Measurements from ENCODE around the gene ZBED3. TPM values are rescaled to one million over a fixed set of nuclear protein-coding genes. Genes with fewer than 3 reads are reported as not detected.
A peak's percentile ranks its signal among the peaks of the same experiment; 100 is the strongest.

The ZBED3 gene
- polyA plus RNA-seq, 3 donors = 1.2 to 2.9 (median 1.5) TPM

- peaks cover 28% of the 10 kb centered on the region for H3K4me1 Mint-ChIP-seq
- H3K27me3 Mint-ChIP-seq (ENCODE audit: low read depth in 3 of 3) = peaks cover 2 to 3% (median 3%) of the 10 kb centered on the region in 3 donors
- peaks cover 16 to 17% of the 10 kb centered on the region in 2 donors for H3K9me3 ChIP-seq (replicated peaks in 1 of 2; ENCODE audit: control insufficient read depth in 1 of 2, insufficient read depth in 1 of 2, low read length in 2 of 2)
- peaks cover 39% of the 10 kb centered on the region for H3K79me2 ChIP-seq (ENCODE audit: insufficient read depth, low read length)
- peak overlapping the region in 1 of 2 donors; percentile 92 for H3K27ac ChIP-seq (ENCODE audit: low read depth in 1 of 2, low read length in 2 of 2)
- peak overlapping the region in 1 of 3 experiments; percentile 90 for H3K4me3 ChIP-seq (replicated peaks in 1 of 3; ENCODE audit: low read depth in 2 of 3, low read length in 3 of 3)
- intact Hi-C loops (cut with micrococcal nuclease) = loop anchor here in 1 of 2 donors (10.0 kb wide), 1 partner anchor 165 kb away; no protein-coding TSS in a partner anchor
- H3K36me3 ChIP-seq (replicated peaks in 1 of 2; ENCODE audit: control insufficient read depth in 1 of 2, insufficient read depth in 2 of 2, low read length in 2 of 2) = peaks cover 0 to 3% of the 10 kb centered on the region in 2 donors
- H2AFZ ChIP-seq (ENCODE audit: insufficient read depth, low read depth, low read length, poor library complexity, severe bottlenecking) = peak overlapping the region; percentile 93
- no peak overlapping the region for H3K9ac ChIP-seq (ENCODE audit: insufficient read depth, low read length, poor library complexity, severe bottlenecking)
- no peak for DNase-seq
- peak overlapping the region; percentile 74 for H3K4me2 ChIP-seq (replicated peaks; ENCODE audit: extremely low read depth, low read length, poor library complexity, severe bottlenecking)
- 25% methylated on average over 1 of the region's 2 CpGs for WGBS (ENCODE audit: insufficient coverage)
- H3K27ac Mint-ChIP-seq = no peak overlapping the region
- H3K27me3 ChIP-seq (ENCODE audit: control insufficient read depth in 2 of 2, insufficient read depth in 2 of 2, low read length in 2 of 2) = no peaks in the 10 kb centered on the region
- H3K9me3 Mint-ChIP-seq = peaks cover 16 to 28% (median 22%) of the 10 kb centered on the region in 7 donors
- H3K4me3 Mint-ChIP-seq = peak overlapping the region; percentile 97 to 99
- no peak for TF ChIP-seq CTCF (IDR thresholded peaks at IDR 0.05)
- H3K4me1 ChIP-seq (ENCODE audit: control insufficient read depth in 1 of 2, insufficient read depth in 2 of 2, low read length in 2 of 2) = peaks cover 20 to 25% of the 10 kb centered on the region in 2 donors
- H4K20me1 ChIP-seq (ENCODE audit: insufficient read depth, low read length) = peaks cover 14% of the 10 kb centered on the region
- peaks cover 0 to 12% of the 10 kb centered on the region in 2 donors for H3K36me3 Mint-ChIP-seq
These were observed 57.7 kb downstream of the ZBED3 start for GRCh38 chr5:77029376-77029885.

- H3K4me2 ChIP-seq (replicated peaks; ENCODE audit: extremely low read depth, low read length, poor library complexity, severe bottlenecking) = no peak overlapping the region
- no peak for TF ChIP-seq CTCF (IDR thresholded peaks at IDR 0.05)
- DNase-seq = no peak
- no peaks in the 10 kb centered on the region for H3K27me3 ChIP-seq (ENCODE audit: control insufficient read depth in 2 of 2, insufficient read depth in 2 of 2, low read length in 2 of 2)
- H3K79me2 ChIP-seq (ENCODE audit: insufficient read depth, low read length) = peaks cover 38% of the 10 kb centered on the region
- peaks cover 16 to 17% of the 10 kb centered on the region in 2 donors for H3K9me3 ChIP-seq (replicated peaks in 1 of 2; ENCODE audit: control insufficient read depth in 1 of 2, insufficient read depth in 1 of 2, low read length in 2 of 2)
- Mint-ChIP-seq H3K4me1 (peaks cover 31% of the 10 kb centered on the region), H3K4me3 (no peak overlapping the region), H3K27me3 (ENCODE audit: low read depth in 3 of 3) (peaks cover 2 to 3% (median 3%) of the 10 kb centered on the region in 3 donors), H3K27ac (no peak overlapping the region), H3K36me3 (peaks cover 0 to 9% of the 10 kb centered on the region in 2 donors), H3K9me3 (peaks cover 16 to 28% (median 22%) of the 10 kb centered on the region in 7 donors)
- H3K9ac ChIP-seq (ENCODE audit: insufficient read depth, low read length, poor library complexity, severe bottlenecking) = no peak overlapping the region
- peaks cover 23 to 28% of the 10 kb centered on the region in 2 donors for H3K4me1 ChIP-seq (ENCODE audit: control insufficient read depth in 1 of 2, insufficient read depth in 2 of 2, low read length in 2 of 2)
- H3K36me3 ChIP-seq (replicated peaks in 1 of 2; ENCODE audit: control insufficient read depth in 1 of 2, insufficient read depth in 2 of 2, low read length in 2 of 2) = no peaks in the 10 kb centered on the region
- 100% methylated on average over 2 of the region's 4 CpGs for WGBS (ENCODE audit: insufficient coverage)
- intact Hi-C loops (cut with micrococcal nuclease) = loop anchor here in 1 of 2 donors (10.0 kb wide), 1 partner anchor 164 kb away; no protein-coding TSS in a partner anchor
- peak overlapping the region in 1 of 3 experiments; percentile 7 for H3K4me3 ChIP-seq (replicated peaks in 1 of 3; ENCODE audit: low read depth in 2 of 3, low read length in 3 of 3)
- H2AFZ ChIP-seq (ENCODE audit: insufficient read depth, low read depth, low read length, poor library complexity, severe bottlenecking) = no peak overlapping the region
- H3K27ac ChIP-seq (ENCODE audit: low read depth in 1 of 2, low read length in 2 of 2) = no peak overlapping the region
- peaks cover 14% of the 10 kb centered on the region for H4K20me1 ChIP-seq (ENCODE audit: insufficient read depth, low read length)
These were observed 58.3 kb downstream of the ZBED3 start for GRCh38 chr5:77028631-77029375.
